Heart right ventricle (tissue), 16 donors: ENCODE results near the gene CHST14. TPM values are rescaled to one million over a fixed set of nuclear protein-coding genes. Genes with fewer than 3 reads are reported as not detected.
A peak's percentile ranks its signal among the peaks of the same experiment; 100 is the strongest.

Experiments used
- ATAC-seq, 8 donors: fragments of 200-7000 bp; cut with Tn5 transposase; one replicate each; pipeline ENCODE4 v1.9.1; 2020; ENCODE audit warnings: mild to moderate bottlenecking in 8 of 8, moderate library complexity in 8 of 8, moderate number of reproducible peaks in 1 of 8
- DNase-seq, 2 donors: peaks; one replicate each; pipeline ENCODE4 v3.0.0-alpha.2; 2020
- H3K27ac ChIP-seq, 10 donors: fragments of 200-600 bp; sonication (generic) in 2 of 10; one replicate each; pipeline versions ENCODE4 v1.5.0 to v1.8.0; 2020 to 2022; ENCODE audit warnings: mild to moderate bottlenecking in 3 of 10
- H3K27me3 ChIP-seq, 7 donors: fragments of 200-600 bp; one replicate each; pipeline ENCODE4 v1.8.0; 2021 to 2022; ENCODE audit warnings: mild to moderate bottlenecking in 2 of 7
- H3K36me3 ChIP-seq, 9 donors: fragments of 200-600 bp; sonication (generic) in 1 of 9; one replicate each; pipeline versions ENCODE4 v1.5.0 to v1.8.0; 2020 to 2022; ENCODE audit warnings: mild to moderate bottlenecking in 2 of 9
- H3K4me1 ChIP-seq, 9 donors: fragments of 200-600 bp; sonication (generic) in 1 of 9; one replicate each; pipeline versions ENCODE4 v1.5.0 to v1.8.0; 2020 to 2022; ENCODE audit warnings: mild to moderate bottlenecking in 4 of 9
- H3K4me3 ChIP-seq, 10 donors: fragments of 200-600 bp; sonication (generic) in 2 of 10; one replicate each; pipeline versions ENCODE4 v1.5.0 to v1.8.0; 2020 to 2022; ENCODE audit warnings: mild to moderate bottlenecking in 7 of 10, moderate library complexity in 2 of 10
- H3K9me3 ChIP-seq, 11 donors: fragments of 200-600 bp in 10 of 11; sonication (generic) in 2 of 11; one replicate each; pipeline versions ENCODE4 v1.5.0 to v1.8.0; 2013 to 2022; ENCODE audit warnings: mild to moderate bottlenecking in 2 of 11, control low read depth in 1 of 11, moderate library complexity in 1 of 11
- WGBS, 2 donors: extraction: QIAGEN DNeasy Blood & Tissue Kit; methylation state at CpG; one replicate each; pipeline ENCODE4 v1.1.7; 2013; ENCODE audit warnings: inconsistent platforms in 1 of 2; 5-methylcytosine and 5-hydroxymethylcytosine counted together
- intact Hi-C, 10 donors: fragments of 100-400 bp; cut with DNase I; formaldehyde crosslinking; loops; one replicate each; pipeline versions ENCODE4 v1.11.1 to v1.14.2; 2022
- polyA plus RNA-seq, 2 donors: library from polyadenylated mRNA; stranded (reverse); fragments of 200-250 nt; gene quantifications; one replicate each; pipeline ENCODE4 v1.2.3, GENCODE V29; 2013
- total RNA-seq, 10 donors: library from RNA; stranded (reverse); fragmentation: NEBNext Ultra II Directional in 3 of 10; extraction: Animal tissue kit (Norgen Biotek cat#: 25700) in 3 of 10; gene quantifications; one replicate each; pipeline versions ENCODE4 v1.2.1 to v1.2.4, GENCODE V29; 2021 to 2023
- TF ChIP-seq, protein P1 (sequence below), 9 donors: fragments of 200-600 bp; sonication (generic) in 2 of 9; IDR thresholded peaks; one replicate each; pipeline versions ENCODE4 v1.5.0 to v1.8.0; 2021 to 2022; ENCODE audit warnings: antibody characterized with exemption in 9 of 9, mild to moderate bottlenecking in 5 of 9, moderate library complexity in 1 of 9
- donor health status: Arrhythmogenic right ventricular cardiomyopathy.
- donor health status: ischemic (EF 13 %, LVEDD 7.1; RV severe dilation, severe dysfunction).
- donor health status: healthy with polysubstance abuse.
- donor health status: DM: no; HTN: yes; CAD: no.
- donor health status: DM: no; HTN: no; CAD: no.
- donor health status: ischemic (EF 25% LVEDD 6.9; RV normal size, moderate dysfunction).
- donor health status: ischemic (EF 25% LVEDD 5.7; RV mildly dilated, moderate dysfunction).
- donor health status: healthy.
- donor health status: DM: yes; HTN: yes; CAD: no.
- donor health status: Ischemic cardiomyopathy.
- donor health status: ischemic (EF 35%, LVEDD 5.7; RV mildly dilated, moderate dysfunction).
- donor health status: nonischemic (EF 11% LVEDD 7.7; RV severe dilation, severe dysfunction).
- donor health status: DM: yes; HTN: yes; CAD: no.
- donor health status: PGD.
- donor health status: ischemic (EF 29% LVEDD 5.4; RV normal size, mild dysfunction).
- donor health status: nonischemic (EF 23%, LVEDD 6.1; RV moderate dilation, normal function).

Gene CHST14
- total and polyA plus RNA-seq, 12 donors = 5.3 to 11.5 (median 8.9) TPM

DNA sequence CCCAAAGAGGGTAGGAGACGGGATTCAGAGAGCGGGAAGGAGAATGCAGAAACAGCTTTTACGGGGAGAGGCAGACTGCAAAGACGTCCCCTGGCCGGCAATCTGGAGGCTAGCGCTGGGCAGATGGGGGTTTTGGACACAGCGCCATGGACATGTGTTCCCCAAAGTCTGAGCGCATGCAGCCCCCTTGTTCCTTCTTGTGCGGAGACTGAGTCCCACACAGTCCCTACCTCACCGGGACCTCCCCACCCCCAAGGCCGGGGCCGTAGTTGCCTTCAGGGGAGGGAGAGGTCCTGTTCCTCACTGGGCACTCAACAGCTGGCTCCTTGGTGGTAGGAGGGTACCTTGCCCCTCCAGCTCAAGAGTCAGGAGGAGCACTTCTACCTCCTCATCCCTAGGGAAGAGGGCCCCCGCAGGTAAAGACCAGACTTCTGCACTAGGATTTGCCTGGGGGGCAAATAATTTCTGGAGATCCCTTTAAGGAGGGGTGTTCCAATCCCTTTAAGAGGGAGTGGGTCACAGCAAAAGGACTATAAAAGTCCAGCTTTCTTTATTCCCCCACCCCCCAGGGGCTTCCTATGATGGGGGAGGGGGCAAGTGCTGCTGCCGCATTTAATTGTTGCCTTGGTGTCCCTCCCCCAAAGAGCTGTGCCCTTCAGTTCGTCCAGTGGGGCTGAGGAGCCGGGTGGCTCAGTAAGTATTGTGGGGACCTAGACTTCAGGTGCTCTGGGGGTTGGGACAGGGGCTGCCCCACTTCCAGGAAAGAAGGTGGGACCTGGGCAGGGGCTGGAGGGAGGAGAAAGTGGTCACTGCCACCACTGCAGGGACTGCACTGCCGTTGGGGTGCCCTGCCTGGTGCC, 33.7 kb upstream of the CHST14 start:
- ATAC-seq = no peak
- 22 to 24% methylated on average over 17 of the region's 17 CpGs for WGBS, 2 donors
- no peaks in the 10 kb centered on the region for H3K36me3 ChIP-seq
- H3K4me1 ChIP-seq = peaks cover 16 to 50% (median 31%) of the 10 kb centered on the region in 9 donors
- intact Hi-C loops = no loop called here
- no peak overlapping the region for H3K27ac ChIP-seq
- TF ChIP-seq, protein P1, sequence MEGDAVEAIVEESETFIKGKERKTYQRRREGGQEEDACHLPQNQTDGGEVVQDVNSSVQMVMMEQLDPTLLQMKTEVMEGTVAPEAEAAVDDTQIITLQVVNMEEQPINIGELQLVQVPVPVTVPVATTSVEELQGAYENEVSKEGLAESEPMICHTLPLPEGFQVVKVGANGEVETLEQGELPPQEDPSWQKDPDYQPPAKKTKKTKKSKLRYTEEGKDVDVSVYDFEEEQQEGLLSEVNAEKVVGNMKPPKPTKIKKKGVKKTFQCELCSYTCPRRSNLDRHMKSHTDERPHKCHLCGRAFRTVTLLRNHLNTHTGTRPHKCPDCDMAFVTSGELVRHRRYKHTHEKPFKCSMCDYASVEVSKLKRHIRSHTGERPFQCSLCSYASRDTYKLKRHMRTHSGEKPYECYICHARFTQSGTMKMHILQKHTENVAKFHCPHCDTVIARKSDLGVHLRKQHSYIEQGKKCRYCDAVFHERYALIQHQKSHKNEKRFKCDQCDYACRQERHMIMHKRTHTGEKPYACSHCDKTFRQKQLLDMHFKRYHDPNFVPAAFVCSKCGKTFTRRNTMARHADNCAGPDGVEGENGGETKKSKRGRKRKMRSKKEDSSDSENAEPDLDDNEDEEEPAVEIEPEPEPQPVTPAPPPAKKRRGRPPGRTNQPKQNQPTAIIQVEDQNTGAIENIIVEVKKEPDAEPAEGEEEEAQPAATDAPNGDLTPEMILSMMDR (IDR thresholded peaks at IDR 0.05) = no peak
- H3K27me3 ChIP-seq = peaks cover 10 to 69% (median 23%) of the 10 kb centered on the region in 7 donors
- H3K4me3 ChIP-seq = peak overlapping the region; percentile 23 to 52 (median 48)
- DNase-seq = no peak
- no peaks in the 10 kb centered on the region for H3K9me3 ChIP-seq

DNA sequence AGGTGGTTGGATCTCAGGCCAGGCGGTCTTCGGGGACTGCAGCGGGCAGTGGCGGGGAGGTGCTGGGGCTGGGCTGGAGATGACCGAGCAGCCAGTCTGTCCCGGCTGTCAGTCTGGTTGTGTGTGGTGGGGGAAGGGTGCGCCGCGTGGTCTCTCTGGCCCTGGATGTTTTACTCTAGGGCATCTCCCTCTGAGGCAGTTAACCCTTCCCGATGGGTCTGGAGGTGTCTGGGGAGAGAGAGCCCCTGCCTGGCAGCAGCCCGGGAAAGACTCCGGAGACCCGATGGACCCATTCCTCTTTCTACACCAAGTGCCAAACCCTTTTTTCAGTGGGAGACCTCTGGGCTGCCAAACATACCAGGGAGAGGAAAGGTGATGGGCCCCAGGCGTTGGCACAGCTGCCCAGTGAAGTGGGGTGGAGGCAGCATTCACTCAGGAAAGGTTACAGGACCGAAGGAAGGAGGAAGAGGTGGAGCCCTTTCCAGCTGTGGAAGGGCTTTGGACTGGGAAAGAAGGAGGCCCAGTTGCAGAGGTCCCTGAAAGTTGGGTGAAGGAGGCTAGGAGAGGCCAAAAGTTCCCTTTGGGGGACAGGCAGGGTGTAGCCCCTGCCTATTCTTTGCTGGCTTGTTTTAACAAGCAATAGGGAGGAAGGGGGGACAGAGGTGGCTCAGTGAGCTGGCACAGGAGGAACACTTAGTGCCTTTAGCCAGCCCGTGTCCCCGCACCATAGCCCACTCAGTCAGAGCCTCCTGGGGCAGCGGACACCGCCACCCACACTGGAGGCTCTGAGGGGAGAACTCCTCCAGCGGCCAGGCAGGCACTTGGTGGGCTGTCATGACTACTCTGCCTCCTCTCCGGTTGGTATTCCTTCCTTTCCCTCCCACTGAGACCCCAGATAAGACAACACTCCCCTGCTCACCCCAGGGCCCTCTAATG, 32.8 kb upstream of the CHST14 start:
- Histone ChIP-seq H3K27ac (no peak overlapping the region), H3K4me1 (peaks cover 19 to 59% (median 40%) of the 10 kb centered on the region in 9 donors), H3K27me3 (peaks cover 10 to 73% (median 23%) of the 10 kb centered on the region in 7 donors), H3K9me3 (no peaks in the 10 kb centered on the region), H3K4me3 (no peak overlapping the region), H3K36me3 (no peaks in the 10 kb centered on the region)
- no peak for DNase-seq
- ATAC-seq = no peak
- TF ChIP-seq, protein P1 (IDR thresholded peaks at IDR 0.05) = no peak
- WGBS, 2 donors = 58 to 62% methylated on average over 21 of the region's 21 CpGs
- intact Hi-C loops = no loop called here

DNA sequence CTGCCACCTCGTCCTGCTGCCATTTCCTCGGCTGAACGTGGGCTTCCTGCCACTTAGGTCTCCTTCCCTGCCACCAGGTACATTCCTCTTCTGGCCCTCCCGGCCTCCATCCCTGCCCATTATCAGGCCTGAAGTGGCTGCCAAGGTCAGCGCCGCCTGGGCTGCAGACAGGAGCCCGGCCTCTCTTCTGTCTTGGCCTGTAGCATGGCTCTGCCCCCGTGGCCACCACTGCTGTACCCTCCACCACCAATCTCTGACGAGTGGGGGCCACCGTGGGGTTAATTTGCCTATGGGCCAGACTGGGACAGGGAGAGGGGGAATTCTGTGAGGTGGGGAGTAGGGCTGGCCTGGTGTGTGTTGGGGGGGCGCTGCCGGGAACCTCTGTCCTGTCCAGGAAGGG, 32.1 kb upstream of the CHST14 start:
- ATAC-seq (peak in 1 of 8 donors; percentile 3), DNase-seq (peak in 1 of 2 donors; percentile 25)
- intact Hi-C loops = no loop called here
- Histone ChIP-seq H3K27me3 (peaks cover 10 to 73% (median 23%) of the 10 kb centered on the region in 7 donors), H3K4me3 (no peak overlapping the region), H3K27ac (no peak overlapping the region), H3K36me3 (no peaks in the 10 kb centered on the region), H3K9me3 (no peaks in the 10 kb centered on the region), H3K4me1 (peaks cover 19 to 66% (median 47%) of the 10 kb centered on the region in 9 donors)
- WGBS, 2 donors = 44 to 50% methylated on average over 12 of the region's 12 CpGs
- TF ChIP-seq, protein P1 (IDR thresholded peaks at IDR 0.05) = no peak

DNA sequence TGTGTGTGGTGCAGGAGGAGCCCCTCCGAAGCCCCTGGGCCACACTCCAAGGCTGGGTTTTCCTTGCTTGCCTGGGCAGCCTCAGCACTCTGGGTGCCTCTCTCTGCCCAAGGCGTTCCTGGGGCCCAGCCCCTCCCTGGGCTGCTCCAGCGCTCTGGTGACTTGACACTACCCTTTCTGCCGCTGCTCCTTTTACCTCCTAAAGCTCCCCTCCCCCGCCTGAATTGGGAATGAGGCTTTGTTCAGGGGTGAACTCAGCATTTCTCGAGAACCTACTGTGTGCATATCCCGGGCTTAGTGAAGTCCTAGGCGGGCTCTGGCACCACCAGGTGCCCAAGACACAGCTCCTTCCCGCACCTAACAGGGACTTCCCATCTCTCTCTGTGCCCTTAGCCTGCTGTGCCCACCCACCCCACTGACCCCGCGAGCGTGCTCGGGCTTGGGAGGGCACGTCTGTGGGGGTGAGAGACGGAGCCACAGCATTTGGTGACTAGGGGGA, 31.3 kb upstream of the CHST14 start:
- TF ChIP-seq, protein P1 (IDR thresholded peaks at IDR 0.05) = no peak
- H3K4me1 ChIP-seq = peaks cover 19 to 73% (median 55%) of the 10 kb centered on the region in 9 donors
- no peaks in the 10 kb centered on the region for H3K36me3 ChIP-seq
- intact Hi-C loops = no loop called here
- ATAC-seq = peak in 3 of 8 donors; percentile 2 to 7 (median 5)
- H3K27me3 ChIP-seq = peaks cover 10 to 67% (median 23%) of the 10 kb centered on the region in 7 donors
- H3K4me3 ChIP-seq = peak overlapping the region in 9 of 10 donors; percentile 58 to 99 (median 88)
- no peaks in the 10 kb centered on the region for H3K9me3 ChIP-seq
- WGBS, 2 donors = 19 to 23% methylated on average over 15 of the region's 15 CpGs
- DNase-seq = no peak
- peak overlapping the region in 7 of 10 donors; percentile 16 to 83 (median 46) for H3K27ac ChIP-seq
